Activated effector memory CD4-positive, alpha-beta T cell treated with Interleukin-2 at 50 U/mL for 16 hours (primary cell): ENCODE measurements around the gene DUSP18.
"Not testable (repeated sequence)": the region's sequence is repeated elsewhere in the genome, so short reads cannot be mapped to it uniquely, and the experiment has no call there.

Experiments used
- DNase-seq: peaks from one replicate; pipeline ENCODE4 v3.0.0-alpha.2; 2020

Gene DUSP18

DNA sequence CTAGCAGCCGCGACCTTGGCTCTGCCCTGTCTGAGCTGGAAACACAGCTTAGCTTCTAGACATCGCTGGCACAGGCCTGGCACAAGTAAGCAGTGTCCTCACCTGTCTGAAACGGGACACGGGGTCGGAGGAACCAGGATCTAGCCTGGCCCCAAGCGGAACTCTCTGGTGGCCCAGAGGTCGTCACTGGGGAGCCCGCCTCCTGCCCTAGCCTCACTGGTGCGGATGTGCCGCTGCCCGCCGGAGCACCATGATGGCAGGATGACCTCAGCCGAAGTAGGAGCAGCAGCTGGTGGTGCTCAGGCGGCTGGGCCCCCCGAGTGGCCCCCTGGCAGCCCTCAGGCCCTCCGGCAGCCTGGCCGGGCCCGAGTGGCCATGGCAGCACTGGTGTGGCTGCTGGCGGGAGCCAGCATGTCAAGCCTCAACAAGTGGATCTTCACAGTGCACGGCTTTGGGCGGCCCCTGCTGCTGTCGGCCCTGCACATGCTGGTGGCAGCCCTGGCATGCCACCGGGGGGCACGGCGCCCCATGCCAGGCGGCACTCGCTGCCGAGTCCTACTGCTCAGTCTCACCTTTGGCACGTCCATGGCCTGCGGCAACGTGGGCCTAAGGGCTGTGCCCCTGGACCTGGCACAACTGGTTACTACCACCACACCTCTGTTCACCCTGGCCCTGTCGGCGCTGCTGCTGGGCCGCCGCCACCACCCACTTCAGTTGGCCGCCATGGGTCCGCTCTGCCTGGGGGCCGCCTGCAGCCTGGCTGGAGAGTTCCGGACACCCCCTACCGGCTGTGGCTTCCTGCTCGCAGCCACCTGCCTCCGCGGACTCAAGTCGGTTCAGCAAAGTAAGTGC is 31.2 kb downstream of the DUSP18 start:
- no peak for DNase-seq

DNA sequence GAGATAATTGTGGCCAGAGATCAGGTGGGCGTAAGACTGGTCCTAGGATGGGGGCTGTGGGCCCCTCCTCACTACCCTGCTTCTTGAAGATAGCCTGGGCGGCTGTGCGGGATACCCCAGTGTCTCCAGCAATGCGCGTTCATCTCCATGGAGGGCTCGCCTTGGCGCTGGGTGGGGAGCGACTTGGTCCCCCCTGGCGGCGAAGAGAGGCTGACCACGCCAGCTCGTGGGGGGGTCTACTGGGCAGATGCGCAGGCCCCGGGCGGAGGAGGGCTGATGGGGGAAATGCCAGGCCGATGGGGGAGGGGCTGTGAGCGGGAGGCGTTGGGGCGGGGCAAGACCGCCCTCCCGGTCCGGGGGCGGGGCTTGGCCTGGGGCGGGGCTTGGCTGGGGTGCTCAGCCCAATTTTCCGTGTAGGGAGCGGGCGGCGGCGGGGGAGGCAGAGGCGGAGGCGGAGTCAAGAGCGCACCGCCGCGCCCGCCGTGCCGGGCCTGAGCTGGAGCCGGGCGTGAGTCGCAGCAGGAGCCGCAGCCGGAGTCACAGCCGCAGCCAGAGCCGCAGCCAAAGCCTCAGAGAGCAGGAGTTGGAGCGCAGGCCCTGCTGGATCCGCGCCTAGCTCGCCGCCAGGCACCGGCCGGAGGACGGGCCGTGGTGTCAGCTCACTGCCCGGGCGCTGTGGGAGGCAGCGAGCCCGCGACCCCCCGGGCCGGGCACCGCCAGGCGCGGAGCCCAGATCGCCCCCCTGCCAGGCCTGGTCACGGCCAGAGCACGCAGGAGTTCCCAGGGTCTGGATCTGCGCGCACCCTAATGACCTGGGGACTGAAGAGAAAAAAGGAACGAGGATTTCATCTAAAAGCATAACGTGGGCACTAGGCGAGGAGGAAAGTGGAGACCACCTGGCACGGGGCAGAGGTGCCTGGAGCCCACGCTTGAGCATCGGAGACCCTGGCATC is 32.1 kb downstream of the DUSP18 start, which contains the start of gene SLC35E4:
SLC35E4 (plus strand) TSS at position 509 of the 953 bp plus-strand sequence. CDS start 670 bp downstream, outside the sequence.
- DNase-seq = peak; percentile 91

- DNase-seq = peak; percentile 79
Measured at GRCh38 chr22:30634471-30635233, 33.0 kb downstream of the DUSP18 start.

DNA sequence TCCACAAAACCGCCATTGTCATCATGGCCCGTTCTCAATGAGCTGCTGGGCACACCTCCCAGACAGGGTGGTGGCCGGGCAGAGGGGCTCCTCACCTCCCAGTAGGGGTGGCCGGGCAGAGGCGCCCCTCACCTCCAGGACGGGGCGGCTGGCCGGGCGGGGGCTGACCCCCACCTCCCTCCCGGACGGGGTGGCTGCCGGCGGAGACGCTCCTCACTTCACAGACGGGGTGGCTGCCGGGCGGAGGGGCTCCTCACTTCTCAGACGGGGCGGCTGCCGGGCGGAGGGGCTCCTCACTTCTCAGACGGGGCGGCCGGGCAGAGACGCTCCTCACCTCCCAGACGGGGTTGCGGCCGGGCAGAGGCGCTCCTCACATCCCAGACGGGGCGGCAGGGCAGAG is 36.2 kb downstream of the DUSP18 start:
- DNase-seq = not testable (repeated sequence)

- DNase-seq = no peak
Measured at GRCh38 chr22:30628491-30628890, 39.2 kb downstream of the DUSP18 start.

- no peak for DNase-seq
Measured at GRCh38 chr22:30627471-30627870, 40.2 kb downstream of the DUSP18 start.

DNA sequence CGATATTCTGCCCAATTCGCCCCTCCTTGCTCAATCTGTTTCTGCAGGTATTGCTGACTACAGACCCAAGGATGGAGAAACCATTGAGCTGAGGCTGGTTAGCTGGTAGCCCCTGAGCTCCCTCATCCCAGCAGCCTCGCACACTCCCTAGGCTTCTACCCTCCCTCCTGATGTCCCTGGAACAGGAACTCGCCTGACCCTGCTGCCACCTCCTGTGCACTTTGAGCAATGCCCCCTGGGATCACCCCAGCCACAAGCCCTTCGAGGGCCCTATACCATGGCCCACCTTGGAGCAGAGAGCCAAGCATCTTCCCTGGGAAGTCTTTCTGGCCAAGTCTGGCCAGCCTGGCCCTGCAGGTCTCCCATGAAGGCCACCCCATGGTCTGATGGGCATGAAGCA is 41.3 kb downstream of the DUSP18 start:
- DNase-seq = no peak

DNA sequence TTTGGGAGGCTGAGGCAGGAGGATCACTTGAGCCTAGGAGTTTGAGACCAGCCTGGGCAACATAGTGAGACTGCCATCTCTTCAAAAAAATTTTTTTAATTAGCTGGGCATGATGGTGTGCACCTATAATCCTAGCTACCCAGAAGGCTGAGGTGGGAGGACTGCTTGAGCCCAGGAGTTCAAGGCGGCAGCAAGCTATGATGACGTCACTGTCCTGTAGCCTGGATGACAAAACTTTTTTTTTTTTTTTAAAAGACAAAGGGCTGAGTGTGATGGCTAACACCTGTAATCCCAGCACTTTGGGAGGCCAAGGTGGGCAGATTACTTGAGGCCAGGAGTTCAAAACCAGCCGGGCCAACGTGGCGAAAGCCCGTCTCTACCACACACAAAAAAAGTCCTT is 47.8 kb downstream of the DUSP18 start:
- DNase-seq = not testable (repeated sequence)

GRCh38 chr22:30617819-30618218 is 49.9 kb downstream of the DUSP18 start:
- no peak for DNase-seq

- no peak for DNase-seq
Measured at GRCh38 chr22:30615543-30615954, 52.1 kb downstream of the DUSP18 start.

GRCh38 chr22:30614879-30615278 is 52.8 kb downstream of the DUSP18 start:
- no peak for DNase-seq

GRCh38 chr22:30614268-30614667 is 53.4 kb downstream of the DUSP18 start:
- no peak for DNase-seq

DNA sequence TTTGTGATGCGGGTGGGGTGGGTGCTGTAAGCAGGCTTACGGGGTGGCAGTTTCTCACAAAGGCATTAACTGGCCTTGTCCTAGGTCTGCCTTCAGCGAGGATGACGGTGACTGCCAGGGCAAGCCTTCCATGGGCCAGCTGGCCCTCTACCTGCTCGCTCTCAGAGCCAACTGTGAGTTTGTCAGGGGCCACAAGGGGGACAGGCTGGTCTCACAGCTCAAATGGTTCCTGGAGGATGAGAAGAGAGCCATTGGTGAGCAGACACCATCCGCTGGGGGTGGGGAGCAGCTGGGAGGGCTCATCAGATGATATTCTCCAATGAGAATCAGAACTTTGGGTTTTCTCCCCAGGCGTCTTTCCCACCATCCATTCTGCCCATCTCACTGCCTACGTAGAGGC is 54.9 kb downstream of the DUSP18 start:
- no peak for DNase-seq
